Upper lobe of left lung (tissue), 4 donors: ENCODE results near the gene C11orf24.

Experiments used
- CTCF ChIP-seq, 6 experiments: fragments of 450-650 bp in 4 of 6; fragments of 200-600 bp in 2 of 6; sonication (generic) in 2 of 6; IDR thresholded peaks; one replicate each; pipeline ENCODE4 v1.5.1; 2016 to 2019; ENCODE audit warnings: antibody characterized with exemption in 6 of 6
- POLR2A ChIP-seq, 4 donors: fragments of 450-650 bp; IDR thresholded peaks; one replicate each; pipeline ENCODE4 v1.5.1; 2016 to 2017; ENCODE audit warnings: antibody characterized with exemption in 4 of 4, mild to moderate bottlenecking in 2 of 4

GRCh38 chr11:68269414-68270081 lies 2.2 kb downstream of the C11orf24 start:
- TF ChIP-seq CTCF (IDR thresholded peaks at IDR 0.05) (no peak), POLR2A (IDR thresholded peaks at IDR 0.05) (no peak)
